Astrocyte (in vitro differentiated cells and primary cell): Measurements from ENCODE around the gene TRAF7. TPM values are rescaled to one million over a fixed set of nuclear protein-coding genes. Genes with fewer than 3 reads are reported as not detected.
"Not testable (repeated sequence)": the region's sequence is repeated elsewhere in the genome, so short reads cannot be mapped to it uniquely, and the experiment has no call there.

Source experiments
- DNase-seq: peaks from one replicate; pipeline ENCODE4 v3.0.0-alpha.2; 2010; ENCODE audit warnings: low read depth
- FAIRE-seq: peaks from 2 replicates; lab custom pipeline; 2011; peaks lifted over from hg19 to GRCh38; lab: Jason Lieb, UNC
- H2AFZ ChIP-seq: 2 replicates; pipeline ENCODE4 v1.6.0; 2012; ENCODE audit warnings: low read depth, low read length, inconsistent platforms
- H3K27ac ChIP-seq: 2 replicates; pipeline ENCODE4 v1.5.1; 2011; ENCODE audit warnings: low read depth, low read length, inconsistent platforms
- H3K27me3 ChIP-seq: 2 replicates; pipeline ENCODE4 v1.6.0; 2011; ENCODE audit warnings: low read length, inconsistent platforms; ENCODE audit not compliant: insufficient read depth
- H3K36me3 ChIP-seq: 2 replicates; pipeline ENCODE4 v1.5.1; 2011; ENCODE audit warnings: low read length, inconsistent platforms; ENCODE audit not compliant: insufficient read depth
- H3K4me1 ChIP-seq: 2 replicates; pipeline ENCODE4 v1.5.1; 2011; ENCODE audit warnings: low read length, inconsistent platforms; ENCODE audit not compliant: insufficient read depth
- H3K4me2 ChIP-seq: 2 replicates; pipeline ENCODE4 v1.6.0; 2012; ENCODE audit warnings: low read length, inconsistent platforms
- H3K4me3 ChIP-seq: 2 replicates; pipeline ENCODE4 v1.5.1; 2011; ENCODE audit warnings: low read depth, mild to moderate bottlenecking, low read length, inconsistent platforms; ENCODE audit not compliant: insufficient read depth
- H3K79me2 ChIP-seq: 2 replicates; pipeline ENCODE4 v1.6.0; 2012; ENCODE audit warnings: mild to moderate bottlenecking, low read length, inconsistent platforms; ENCODE audit not compliant: insufficient read depth
- H3K9ac ChIP-seq: 2 replicates; pipeline ENCODE4 v1.6.0; 2012; ENCODE audit warnings: mild to moderate bottlenecking, low read length, inconsistent platforms
- H3K9me3 ChIP-seq: 2 replicates; pipeline ENCODE4 v1.5.1; 2012; ENCODE audit warnings: low read depth, mild to moderate bottlenecking, low read length, inconsistent platforms; ENCODE audit not compliant: insufficient read depth
- H4K20me1 ChIP-seq: 2 replicates; pipeline ENCODE4 v1.6.0; 2012; ENCODE audit warnings: low read length, inconsistent platforms; ENCODE audit not compliant: insufficient read depth
- H3K27ac Mint-ChIP-seq: one replicate; pipeline ENCODE4 v1.8.0; 2021; ENCODE audit warnings: mild to moderate bottlenecking, mixed read lengths; ENCODE audit not compliant: unreplicated experiment
- H3K27me3 Mint-ChIP-seq: one replicate; pipeline ENCODE4 v1.8.0; 2021; ENCODE audit warnings: low read depth, mixed read lengths; ENCODE audit not compliant: unreplicated experiment
- H3K36me3 Mint-ChIP-seq: one replicate; pipeline ENCODE4 v1.8.0; 2021; ENCODE audit warnings: low read depth, mixed read lengths; ENCODE audit not compliant: unreplicated experiment
- H3K4me1 Mint-ChIP-seq: one replicate; pipeline ENCODE4 v1.8.0; 2021; ENCODE audit warnings: low read depth, mixed read lengths; ENCODE audit not compliant: unreplicated experiment
- H3K4me3 Mint-ChIP-seq: one replicate; pipeline ENCODE4 v1.8.0; 2021; ENCODE audit warnings: mild to moderate bottlenecking, moderate library complexity, mixed read lengths; ENCODE audit not compliant: unreplicated experiment
- H3K9me3 Mint-ChIP-seq: one replicate; pipeline ENCODE4 v1.8.0; 2021; ENCODE audit warnings: mild to moderate bottlenecking, mixed read lengths; ENCODE audit not compliant: unreplicated experiment
- total RNA-seq: library from RNA; stranded (reverse); gene quantifications from 2 replicates; pipeline ENCODE4 v1.2.1, GENCODE V29; 2021

Gene TRAF7
- total RNA-seq, 1 donor from 2014 or later, result 92.1 TPM

DNA sequence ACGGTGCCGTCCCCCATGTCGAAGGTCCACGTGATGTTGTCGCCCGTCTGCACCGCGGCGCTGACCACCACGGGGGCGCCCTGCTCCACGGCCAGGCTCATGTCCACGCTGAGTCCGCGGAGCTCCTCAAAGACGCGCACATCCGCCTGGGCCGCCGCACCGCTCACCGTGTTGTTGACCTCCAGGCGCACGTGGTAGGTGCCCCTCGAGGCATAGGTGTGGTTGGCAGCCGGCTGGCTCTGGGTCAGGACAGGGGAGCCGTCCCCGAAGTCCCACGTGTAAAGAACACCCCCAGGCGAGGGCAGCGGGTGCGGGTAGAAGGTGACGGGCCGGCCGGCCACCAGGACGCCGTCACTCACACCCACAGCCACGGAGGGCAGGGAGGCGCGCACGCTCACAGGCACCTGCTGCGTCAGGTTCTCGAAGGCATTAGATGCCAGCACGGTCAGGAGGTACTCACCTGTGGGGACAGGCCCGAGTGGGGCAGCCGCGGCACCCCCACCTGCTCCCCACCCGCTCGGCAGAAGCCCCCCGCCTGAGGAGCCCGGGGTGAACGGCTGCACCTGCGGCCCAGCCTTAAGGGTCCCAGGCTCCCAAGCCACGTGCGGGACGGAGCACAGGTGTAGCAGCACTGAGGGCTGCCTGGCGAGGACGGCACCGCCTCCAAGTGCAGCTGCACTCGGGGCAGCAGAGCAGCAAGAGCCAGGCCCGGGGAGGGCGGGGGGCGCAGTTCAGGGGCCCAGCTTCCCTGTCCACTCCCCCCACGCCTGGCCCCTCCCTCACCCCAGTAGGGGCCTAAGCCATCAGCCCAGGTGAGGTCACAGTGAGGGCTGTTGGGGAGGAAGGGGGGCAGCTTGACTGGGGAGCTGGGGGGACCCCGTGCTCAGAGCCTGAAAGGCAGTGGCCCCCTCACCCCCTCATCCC is 43.9 kb upstream of the TRAF7 start:
- not testable (repeated sequence) for H2AFZ ChIP-seq, H3K27ac Mint-ChIP-seq, H3K4me3 ChIP-seq, FAIRE-seq, H3K9me3 ChIP-seq, H3K4me1 Mint-ChIP-seq, H3K79me2 ChIP-seq, H3K4me1 ChIP-seq, H3K27me3 ChIP-seq, H3K27me3 Mint-ChIP-seq, H3K36me3 ChIP-seq, H4K20me1 ChIP-seq, DNase-seq, H3K4me2 ChIP-seq, H3K9ac ChIP-seq, H3K27ac ChIP-seq, H3K36me3 Mint-ChIP-seq, H3K9me3 Mint-ChIP-seq, H3K4me3 Mint-ChIP-seq

DNA sequence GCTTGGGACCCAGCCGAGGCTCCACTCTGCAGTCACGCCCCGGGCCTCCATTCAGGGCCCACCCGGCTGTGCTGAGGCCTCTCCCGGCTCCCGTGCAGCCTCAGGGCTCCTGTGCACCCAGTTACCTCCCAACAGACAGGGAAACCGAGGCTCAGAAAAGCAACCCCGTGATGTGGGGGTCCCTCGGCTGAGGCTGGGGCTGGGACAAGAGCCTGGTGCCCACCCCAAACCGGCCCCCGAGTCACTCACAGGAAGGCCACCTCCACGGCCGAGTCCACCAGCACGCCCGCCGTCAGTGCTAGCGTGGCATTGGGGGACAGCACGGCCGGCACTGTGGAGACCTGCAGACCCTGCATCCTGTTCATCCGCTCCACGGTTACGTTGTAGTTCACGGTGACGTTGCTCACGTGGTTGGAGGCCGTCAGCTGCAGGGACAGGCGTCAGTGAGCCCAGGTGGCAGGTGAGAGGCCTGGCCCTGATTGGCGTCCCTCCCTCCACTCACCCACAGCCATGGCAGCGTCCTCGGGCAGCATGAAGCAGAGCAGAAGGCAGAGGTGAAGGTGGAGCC is 43.0 kb upstream of the TRAF7 start:
- not testable (repeated sequence) for H3K4me1 Mint-ChIP-seq, H3K4me3 Mint-ChIP-seq, H3K9me3 ChIP-seq, DNase-seq, H3K27ac Mint-ChIP-seq, H3K27ac ChIP-seq, H3K36me3 ChIP-seq, H3K79me2 ChIP-seq, FAIRE-seq, H3K27me3 Mint-ChIP-seq, H3K9me3 Mint-ChIP-seq, H3K4me1 ChIP-seq, H3K27me3 ChIP-seq, H3K9ac ChIP-seq, H3K4me3 ChIP-seq, H3K4me2 ChIP-seq, H3K36me3 Mint-ChIP-seq, H2AFZ ChIP-seq, H4K20me1 ChIP-seq

DNA sequence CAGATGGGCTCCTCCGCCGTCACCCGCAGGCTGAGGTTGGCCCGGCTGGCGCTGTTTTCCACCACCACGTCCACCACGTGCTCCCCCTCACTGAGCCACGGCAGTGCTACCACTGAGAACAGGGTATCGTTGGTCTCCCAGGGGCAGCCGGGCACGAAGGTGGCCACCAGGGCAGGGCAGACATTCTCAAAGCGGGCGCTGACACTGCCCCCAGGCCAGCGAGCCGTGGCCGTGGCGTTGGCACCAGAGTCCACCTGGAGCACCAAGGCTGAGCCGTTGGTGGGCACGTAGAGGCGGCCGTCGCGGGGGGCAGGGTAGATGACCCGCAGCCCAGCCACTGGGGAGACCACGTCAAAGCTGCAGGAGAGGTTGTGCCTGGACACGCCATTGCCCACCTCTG is 41.4 kb upstream of the TRAF7 start:
- not testable (repeated sequence) for H3K4me3 ChIP-seq, H2AFZ ChIP-seq, H3K4me2 ChIP-seq, H3K4me1 ChIP-seq, H3K9me3 ChIP-seq, H4K20me1 ChIP-seq, H3K27me3 ChIP-seq, FAIRE-seq, H3K9me3 Mint-ChIP-seq, H3K27me3 Mint-ChIP-seq, H3K27ac Mint-ChIP-seq, H3K36me3 ChIP-seq, H3K4me1 Mint-ChIP-seq, H3K36me3 Mint-ChIP-seq, H3K4me3 Mint-ChIP-seq, H3K9ac ChIP-seq, H3K27ac ChIP-seq, DNase-seq
- peaks cover 13% of the 10 kb centered on the region for H3K79me2 ChIP-seq

DNA sequence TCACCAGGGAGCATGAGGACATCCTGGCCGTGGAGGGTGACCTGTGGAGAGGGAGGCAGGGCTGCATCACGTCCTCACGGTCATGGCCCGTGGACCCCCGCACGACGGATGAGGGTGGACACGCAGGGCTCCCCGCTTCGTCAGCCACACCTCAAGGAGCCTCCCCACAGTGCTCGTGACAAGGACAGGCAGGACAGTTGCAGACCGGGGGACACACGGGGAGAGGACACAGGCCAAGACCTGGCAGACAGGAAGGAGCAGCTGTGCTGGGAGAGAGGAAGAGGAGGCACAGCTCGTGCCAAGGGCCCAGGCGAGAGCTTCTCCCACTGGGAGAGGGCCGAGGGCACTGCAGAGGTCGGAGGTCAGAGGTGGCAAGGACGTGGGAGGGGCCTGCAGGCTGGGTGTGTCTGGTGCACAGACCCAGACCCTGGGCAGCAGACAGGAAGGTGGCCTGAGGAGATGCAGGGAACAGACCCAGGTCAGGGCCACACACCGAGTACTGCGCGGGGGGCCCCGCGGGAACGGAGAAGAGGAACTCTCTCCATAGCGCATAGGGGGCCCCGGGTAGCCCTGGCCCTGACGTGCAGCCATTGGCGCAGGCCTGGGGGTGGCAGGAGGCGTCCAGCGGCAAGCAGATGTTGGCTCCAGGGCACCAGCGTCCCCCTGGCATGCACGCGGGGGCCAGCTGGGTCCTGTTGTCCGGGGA is 40.5 kb upstream of the TRAF7 start:
- H3K27me3 ChIP-seq, H3K27ac Mint-ChIP-seq, H3K36me3 Mint-ChIP-seq, H4K20me1 ChIP-seq, FAIRE-seq, H3K36me3 ChIP-seq, H3K4me3 ChIP-seq, H2AFZ ChIP-seq, H3K27ac ChIP-seq, H3K9ac ChIP-seq, H3K4me2 ChIP-seq, H3K4me1 Mint-ChIP-seq, H3K27me3 Mint-ChIP-seq, H3K9me3 Mint-ChIP-seq, H3K4me3 Mint-ChIP-seq, H3K9me3 ChIP-seq, H3K4me1 ChIP-seq, DNase-seq: not testable (repeated sequence)
- peaks cover 17% of the 10 kb centered on the region for H3K79me2 ChIP-seq
